22Rv1 (cell line): ENCODE data around the gene ASXL2.

Source experiments
- ZFX ChIP-seq: fragments of 450-650 bp; IDR thresholded peaks from 2 replicates; pipeline ENCODE4 v1.6.1; 2017; ENCODE audit warnings: antibody characterized with exemption, borderline replicate concordance
- TF ChIP-seq, protein P1 (sequence below): fragments of 450-650 bp; IDR thresholded peaks from 2 replicates; pipeline ENCODE4 v1.5.1; 2017; ENCODE audit warnings: mild to moderate bottlenecking

DNA sequence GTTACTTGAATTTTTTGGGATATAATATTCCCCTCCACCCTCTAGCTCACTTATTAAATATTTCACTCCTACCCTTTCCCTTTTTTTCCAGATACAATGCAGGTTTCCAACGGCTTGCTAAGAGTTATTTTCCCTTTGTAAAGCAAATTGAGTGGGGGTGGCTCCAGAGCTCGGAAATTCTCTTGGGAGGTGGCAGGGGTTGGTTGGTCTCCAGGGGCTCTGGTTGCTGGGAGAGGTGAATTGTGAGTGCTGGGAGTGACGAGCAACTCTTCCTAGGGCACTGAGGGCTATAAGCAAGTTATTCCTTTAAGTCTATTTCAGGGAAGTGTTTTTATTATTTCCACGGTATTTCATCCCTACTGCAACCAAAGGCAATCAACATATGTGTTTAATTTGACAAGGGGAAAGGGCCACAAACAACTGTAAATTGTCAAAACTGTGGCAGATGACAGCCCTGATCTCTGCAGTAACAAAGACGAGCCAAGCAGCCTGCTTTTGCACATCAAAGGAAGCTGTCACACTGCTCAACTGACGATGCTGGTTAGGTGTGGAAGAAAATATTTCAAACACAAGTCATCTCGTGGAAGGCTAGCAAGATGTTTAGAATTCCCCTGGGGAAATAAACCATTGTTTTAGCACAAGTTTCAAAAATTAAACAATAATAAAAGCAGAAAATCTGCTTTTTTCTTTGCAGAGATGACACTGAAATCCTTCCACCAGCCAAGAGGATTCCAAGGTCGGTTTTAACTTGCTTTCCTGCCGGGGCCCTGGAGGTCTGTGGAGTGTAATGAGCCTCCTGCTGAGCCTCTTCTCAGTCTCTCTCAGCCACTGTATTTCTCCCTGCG lies 34.8 kb upstream of the ASXL2 start:
- TF ChIP-seq, protein P1, sequence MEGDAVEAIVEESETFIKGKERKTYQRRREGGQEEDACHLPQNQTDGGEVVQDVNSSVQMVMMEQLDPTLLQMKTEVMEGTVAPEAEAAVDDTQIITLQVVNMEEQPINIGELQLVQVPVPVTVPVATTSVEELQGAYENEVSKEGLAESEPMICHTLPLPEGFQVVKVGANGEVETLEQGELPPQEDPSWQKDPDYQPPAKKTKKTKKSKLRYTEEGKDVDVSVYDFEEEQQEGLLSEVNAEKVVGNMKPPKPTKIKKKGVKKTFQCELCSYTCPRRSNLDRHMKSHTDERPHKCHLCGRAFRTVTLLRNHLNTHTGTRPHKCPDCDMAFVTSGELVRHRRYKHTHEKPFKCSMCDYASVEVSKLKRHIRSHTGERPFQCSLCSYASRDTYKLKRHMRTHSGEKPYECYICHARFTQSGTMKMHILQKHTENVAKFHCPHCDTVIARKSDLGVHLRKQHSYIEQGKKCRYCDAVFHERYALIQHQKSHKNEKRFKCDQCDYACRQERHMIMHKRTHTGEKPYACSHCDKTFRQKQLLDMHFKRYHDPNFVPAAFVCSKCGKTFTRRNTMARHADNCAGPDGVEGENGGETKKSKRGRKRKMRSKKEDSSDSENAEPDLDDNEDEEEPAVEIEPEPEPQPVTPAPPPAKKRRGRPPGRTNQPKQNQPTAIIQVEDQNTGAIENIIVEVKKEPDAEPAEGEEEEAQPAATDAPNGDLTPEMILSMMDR = no peak
- TF ChIP-seq ZFX = no peak
